IPS-NIHi11 (cell line): ENCODE measurements around the gene RORC.
"Not testable (repeated sequence)": the region's sequence is repeated elsewhere in the genome, so short reads cannot be mapped to it uniquely, and the experiment has no call there.

Source experiments
- DNase-seq: peaks from one replicate; pipeline ENCODE4 v3.0.0; 2012; ENCODE audit warnings: mixed read lengths, low spot score

The RORC gene

GRCh38 chr1:151805066-151805820 lies 26.4 kb downstream of the RORC start, which contains the start of gene LINGO4:
LINGO4 (minus strand) TSS chr1:151805419; CDS start chr1:151802704, 2,715 bp downstream.
- DNase-seq = no peak

DNA sequence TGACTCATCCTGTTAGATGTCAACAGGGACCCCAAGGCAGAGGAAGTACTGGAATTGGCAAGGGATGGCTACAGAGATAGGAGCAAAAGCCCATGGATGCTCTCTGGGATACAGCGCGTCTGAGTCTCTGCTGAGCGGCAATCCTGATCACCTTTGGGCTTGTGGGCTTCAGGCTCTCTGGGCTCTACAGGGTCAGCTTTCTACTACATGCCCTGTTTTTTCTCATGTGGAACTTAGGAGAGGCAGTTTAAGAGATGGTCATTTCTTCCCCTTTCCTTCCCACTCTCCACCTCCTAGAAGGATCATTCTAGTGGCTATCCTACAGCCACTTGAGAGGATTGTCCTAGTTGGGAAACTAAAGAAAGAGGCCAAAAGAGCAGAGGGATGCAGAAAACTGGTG lies 27.7 kb downstream of the RORC start:
- no peak for DNase-seq

- no peak for DNase-seq
These were observed 28.4 kb downstream of the RORC start for GRCh38 chr1:151803164-151803563.

- no peak for DNase-seq
These were observed 29.2 kb downstream of the RORC start for GRCh38 chr1:151802372-151802771.

- no peak for DNase-seq
These were observed 29.8 kb downstream of the RORC start for GRCh38 chr1:151801846-151802245.

GRCh38 chr1:151801310-151801820 lies 30.2 kb downstream of the RORC start:
- DNase-seq = no peak

DNA sequence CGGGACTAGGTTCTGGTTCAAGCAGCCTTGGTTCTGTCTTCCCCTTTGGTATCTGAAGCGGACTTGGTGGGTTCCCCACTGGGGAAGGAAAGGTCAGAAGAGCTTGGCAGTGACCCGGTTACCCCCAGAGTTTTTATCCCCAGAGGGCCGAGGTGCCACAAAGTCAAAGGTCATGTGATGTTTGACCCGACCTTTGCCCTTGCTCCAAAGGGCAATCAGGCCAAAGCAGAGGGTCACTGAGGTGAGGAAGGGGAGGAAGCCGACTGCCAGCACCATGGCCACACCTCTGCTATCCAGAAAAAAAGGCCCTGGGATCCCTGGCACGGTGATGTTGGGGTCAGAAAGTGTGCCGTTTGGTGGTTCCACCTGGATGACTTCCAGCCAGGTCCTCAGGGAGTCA lies 30.8 kb downstream of the RORC start:
- no peak for DNase-seq

DNA sequence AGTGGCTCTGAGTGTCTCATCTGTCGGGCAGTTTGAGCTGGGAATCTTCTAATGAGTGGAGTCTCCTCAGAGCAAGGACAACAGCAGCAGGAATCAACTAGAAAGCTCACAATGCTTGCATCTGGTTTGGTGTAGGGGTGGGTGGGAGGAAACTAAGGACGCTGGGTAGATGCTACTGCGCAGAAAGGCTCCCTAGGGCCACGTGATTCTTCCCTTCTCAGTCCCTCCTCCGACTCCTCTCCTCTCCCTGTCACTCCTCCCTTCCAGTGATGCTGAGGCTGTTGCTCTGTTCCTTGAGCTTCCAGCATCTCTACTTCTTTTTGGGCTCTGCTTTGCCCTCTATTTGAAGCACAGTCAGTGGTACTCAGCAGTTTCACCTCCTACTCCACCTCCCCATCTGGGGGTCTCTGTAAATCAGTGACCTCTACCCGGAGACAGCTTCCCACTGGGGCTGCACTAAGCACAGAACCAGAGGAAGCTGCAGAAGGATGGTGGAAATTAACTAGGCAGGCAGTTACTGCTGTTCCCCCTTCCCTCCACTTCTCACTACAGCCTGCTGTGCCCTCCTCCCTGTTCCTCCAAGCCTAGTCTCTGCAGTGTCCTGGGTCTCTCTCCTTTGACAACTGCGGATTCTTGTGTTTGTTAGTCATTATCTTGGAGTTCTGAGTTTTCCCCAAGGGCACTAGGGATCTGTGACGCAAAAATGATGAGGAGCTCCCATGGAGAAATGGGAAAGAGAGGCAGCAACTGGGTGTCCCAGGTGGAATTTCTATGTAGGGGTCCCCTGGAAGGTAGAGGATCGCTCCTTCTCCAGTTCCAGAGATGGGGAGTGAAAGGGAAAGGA lies 32.2 kb downstream of the RORC start:
- DNase-seq = no peak

GRCh38 chr1:151798571-151798970 lies 33.0 kb downstream of the RORC start:
- DNase-seq = no peak

DNA sequence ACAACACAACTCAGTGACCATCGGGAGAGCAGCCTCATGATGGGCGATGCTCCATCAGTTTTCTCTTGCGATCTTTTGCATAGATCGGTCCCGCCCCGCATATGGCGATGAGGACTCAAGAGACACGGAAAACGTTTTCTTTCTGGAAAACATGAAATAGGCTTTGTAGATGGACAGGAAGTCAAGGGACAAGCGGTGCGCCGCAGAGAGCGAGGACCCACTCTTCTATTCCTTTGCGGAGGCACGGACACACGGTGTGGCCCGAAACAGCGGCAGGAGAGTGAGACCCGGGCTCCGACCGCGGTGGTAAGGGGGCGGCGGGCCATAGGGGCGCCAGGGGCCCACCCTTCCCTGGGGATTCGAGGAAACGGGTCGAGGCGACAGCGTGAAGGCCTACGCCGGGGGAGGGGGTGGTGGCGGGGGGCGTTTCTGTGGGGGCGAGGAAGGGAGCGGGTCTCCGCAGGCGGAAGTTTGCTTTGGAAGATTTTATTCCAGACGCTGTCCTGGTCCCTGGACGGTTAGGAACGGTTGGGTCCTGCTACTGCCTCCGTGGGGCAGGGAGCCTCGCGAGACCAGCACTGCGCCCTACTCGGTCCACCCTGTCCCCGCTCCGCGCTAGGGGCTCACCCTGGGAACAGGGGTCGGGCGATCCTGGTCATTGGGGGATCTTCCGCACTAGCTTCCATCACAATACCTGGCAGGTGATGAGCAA lies 40.5 kb downstream of the RORC start:
- DNase-seq = peak; percentile 34

DNA sequence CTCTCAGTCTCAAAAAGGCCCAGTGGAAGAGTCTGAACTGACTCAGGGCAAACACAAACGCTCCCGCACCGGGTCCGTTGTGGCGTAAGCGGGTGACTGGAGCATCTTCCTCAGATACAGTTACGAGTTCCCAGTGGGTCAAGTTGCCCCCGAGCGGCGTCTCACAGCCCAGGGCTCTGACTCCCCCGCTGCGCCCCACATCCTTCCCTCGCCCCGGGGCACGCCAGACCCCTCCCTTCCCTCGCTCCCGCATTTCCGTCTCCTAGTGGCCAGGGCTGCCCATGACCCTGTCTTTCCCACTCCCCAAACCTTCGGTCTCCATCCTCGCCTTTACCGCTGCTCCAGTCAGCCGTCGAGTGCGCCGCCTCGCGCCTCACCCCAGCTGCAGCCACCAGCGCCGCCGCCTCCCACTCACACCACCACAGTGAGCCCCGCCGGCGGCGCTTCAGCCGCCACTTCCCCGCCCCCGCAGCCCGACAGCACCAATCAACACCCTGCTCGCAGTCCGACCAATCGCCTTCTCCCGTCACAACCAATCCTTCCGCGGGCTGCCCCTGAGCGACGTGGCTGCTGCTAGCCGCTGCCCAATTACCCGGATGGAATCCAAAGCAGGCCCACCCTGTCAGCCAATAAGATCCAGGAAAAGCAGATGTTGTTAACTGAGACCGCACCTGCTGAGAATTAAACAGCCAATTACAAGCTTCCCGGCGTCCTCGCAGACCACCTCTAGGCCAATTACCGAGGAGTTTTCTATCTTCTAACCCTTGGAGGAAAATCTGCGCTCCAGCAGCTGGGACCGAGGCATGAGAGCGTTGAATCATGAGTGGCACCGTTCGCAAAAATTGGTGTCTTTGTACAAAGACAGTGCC lies 41.3 kb downstream of the RORC start, which contains the start of gene TDRKH:
Gene TDRKH, minus strand, starts transcription at position 430 of the 869 bp plus-strand sequence. CDS start 7,478 bp downstream, outside the sequence.
- DNase-seq = peak; percentile 99

- DNase-seq = no peak
These were observed 43.9 kb downstream of the RORC start for GRCh38 chr1:151787689-151788088.

- no peak for DNase-seq
These were observed 47.8 kb downstream of the RORC start for GRCh38 chr1:151783796-151784195.

DNA sequence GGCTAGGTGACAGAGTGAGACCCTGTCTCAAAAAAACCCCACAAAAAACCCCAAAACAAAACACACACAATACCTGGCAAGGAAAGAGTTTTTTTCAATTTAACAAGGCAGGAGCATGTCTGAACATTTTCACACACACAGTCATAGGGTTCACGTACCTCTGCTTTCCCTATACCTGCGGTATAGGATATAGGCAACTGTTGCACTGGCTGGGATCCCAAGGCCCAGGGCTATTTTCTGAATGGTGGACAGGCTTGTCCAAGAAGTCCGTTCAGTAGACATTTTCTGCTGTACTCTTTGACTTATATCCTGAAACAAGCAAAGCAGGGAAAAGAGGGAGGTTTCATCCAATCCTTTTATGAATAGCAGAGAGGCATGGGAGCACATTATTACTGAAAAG lies 48.9 kb downstream of the RORC start:
- DNase-seq = no peak

DNA sequence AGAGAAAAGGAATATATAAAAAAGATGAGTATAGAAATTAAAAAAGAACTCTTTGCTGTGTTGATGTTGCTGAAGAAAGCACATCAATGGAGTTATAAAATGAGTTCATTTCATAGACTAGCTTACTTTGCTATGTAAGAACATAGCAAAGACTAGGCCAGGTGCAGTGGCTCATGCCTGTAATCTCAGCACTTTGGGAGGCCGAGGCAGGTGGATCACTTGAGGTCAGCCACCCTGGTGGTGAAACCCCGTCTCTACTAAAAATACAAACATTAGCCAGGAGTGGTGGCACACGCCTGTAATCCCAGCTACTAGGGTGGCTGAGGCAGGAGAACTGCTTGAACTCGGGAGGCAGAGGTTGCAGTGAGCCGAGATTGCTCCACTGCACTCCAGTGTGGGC lies 49.6 kb downstream of the RORC start:
- DNase-seq = not testable (repeated sequence)

DNA sequence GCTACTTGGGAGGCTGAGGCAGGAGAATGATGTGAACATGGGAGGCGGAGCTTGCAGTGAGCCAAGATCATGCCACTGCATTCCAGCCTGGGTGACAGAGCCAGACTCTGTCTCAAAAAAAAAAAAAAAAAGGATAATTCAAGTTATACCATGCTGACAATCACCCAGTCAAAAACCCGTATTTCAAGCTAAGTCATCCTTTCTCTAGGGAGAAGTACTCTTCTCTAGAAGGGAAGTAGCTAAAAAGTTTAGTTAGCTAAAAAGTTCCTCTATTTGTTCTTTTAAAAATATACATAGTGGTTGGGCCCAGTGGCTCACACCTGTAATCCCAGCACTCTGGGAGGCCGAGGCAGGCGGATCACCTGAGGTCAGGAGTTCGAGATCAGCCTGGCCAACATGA lies 50.9 kb downstream of the RORC start:
- not testable (repeated sequence) for DNase-seq

- no peak for DNase-seq
These were observed 51.8 kb downstream of the RORC start for GRCh38 chr1:151779852-151780251.

GRCh38 chr1:151777317-151777716 lies 54.3 kb downstream of the RORC start:
- no peak for DNase-seq

DNA sequence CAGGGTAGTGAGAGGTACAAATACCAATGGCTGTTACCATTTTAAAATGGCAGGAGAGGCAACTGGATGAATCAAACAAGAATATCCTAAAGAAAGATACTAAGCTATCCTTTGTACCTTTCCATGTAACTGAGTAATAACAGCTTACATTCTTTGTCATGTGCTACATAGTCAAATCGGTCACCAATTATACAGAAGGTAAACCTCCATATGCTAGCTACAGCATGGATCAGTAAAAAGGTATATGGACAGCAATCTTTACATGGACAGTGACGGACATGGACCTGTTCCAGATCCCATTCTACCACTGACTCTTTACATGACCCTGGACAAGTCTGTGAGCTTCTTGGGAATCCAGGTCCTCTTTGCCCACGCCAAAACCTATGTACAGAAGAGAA lies 54.9 kb downstream of the RORC start:
- no peak for DNase-seq

DNA sequence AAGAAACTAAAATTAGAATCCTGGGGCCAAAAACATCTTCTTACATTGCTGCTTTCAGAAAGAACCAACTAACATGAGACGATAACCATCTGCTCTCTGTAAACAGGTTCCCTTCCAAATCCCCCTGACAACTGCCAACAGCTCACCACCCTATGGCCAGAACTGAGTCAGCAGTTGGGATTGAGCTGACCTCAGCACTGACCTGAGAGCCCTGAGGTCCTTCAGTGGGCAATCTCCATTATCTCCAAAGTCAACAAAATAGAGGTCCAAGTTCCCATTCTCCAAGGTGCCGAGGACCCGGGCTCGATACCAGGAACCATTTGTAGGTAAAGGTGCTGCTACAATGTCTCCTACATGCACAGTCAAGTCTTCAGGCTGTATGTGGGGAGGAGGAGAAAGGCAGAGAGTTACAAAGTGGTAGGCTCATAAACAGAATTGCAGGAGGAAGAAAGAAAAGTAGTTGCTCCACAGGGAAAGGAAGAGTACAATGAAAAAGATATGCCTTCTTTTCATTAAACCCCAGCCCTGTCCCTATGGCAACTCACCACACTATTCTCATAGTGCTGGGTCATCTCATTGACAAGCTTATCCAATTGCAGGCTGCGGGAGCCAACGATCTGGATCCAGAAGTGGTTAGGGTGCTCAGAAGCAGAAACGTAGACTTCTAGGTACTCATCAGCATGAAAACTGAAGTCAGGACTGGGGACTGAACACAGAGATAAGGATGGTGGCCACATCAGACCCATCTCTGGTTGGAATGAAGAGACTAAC lies 55.5 kb downstream of the RORC start:
- no peak for DNase-seq
